Measurements from ENCODE around the gene FLOT1. TPM values are rescaled to one million over a fixed set of nuclear protein-coding genes. Genes with fewer than 3 reads are reported as not detected.

The FLOT1 gene
- polyA plus RNA-seq, 1 donor (not counting 4 experiments of a cell fraction or from before 2014, with no cell fraction given): 21.6 TPM

DNA sequence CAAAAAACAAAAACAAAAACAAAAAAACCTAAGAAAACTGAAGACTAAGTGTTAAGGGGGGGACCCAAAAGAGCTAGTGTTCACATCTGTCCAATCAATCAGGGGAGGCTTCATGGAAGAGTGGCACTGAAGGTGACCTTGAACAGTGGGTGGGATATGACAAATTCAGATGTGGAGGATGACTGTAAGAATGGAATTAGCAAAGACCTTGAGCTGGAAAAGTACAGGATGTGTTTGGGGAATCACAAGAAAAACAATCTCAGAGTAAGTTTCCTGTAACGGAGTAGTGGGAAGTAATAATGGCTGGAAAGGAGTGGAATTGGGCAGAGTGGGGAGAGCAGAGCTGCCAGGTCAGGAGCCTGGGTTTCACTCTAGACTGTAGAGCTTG is 4.8 kb upstream of the FLOT1 start:
- H3K9me1 ChIP-seq (ENCODE audit: control insufficient read depth, extremely low read depth, insufficient read depth, low read length): no peaks in the 10 kb centered on the region
- H4K20me1 ChIP-seq (ENCODE audit: control insufficient read depth, extremely low read depth, insufficient read depth, low read length): peaks cover 11% of the 10 kb centered on the region
- H3K27me3 ChIP-seq (ENCODE audit: control insufficient read depth, extremely low read depth, insufficient read depth, low read length): no peaks in the 10 kb centered on the region
- H3K4me3 ChIP-seq (ENCODE audit: control insufficient read depth in 2 of 3, extremely low read depth in 1 of 3, insufficient read depth in 2 of 3, low read depth in 1 of 3, low read length in 3 of 3): no peak overlapping the region
- H3K36me3 ChIP-seq (ENCODE audit: control insufficient read depth in 2 of 2, extremely low read depth in 1 of 2, insufficient read depth in 2 of 2, low read length in 2 of 2): peaks cover 5 to 10% of the 10 kb centered on the region in 2 experiments
- H3K79me2 ChIP-seq (ENCODE audit: control insufficient read depth, insufficient read depth, low read length): peaks cover 10% of the 10 kb centered on the region
- H2AFZ ChIP-seq (ENCODE audit: control insufficient read depth, low read length): no peak overlapping the region
- FAIRE-seq: no peak
- H3K4me1 ChIP-seq (ENCODE audit: control insufficient read depth, extremely low read depth, insufficient read depth, low read length): peaks cover 63% of the 10 kb centered on the region
- dilution Hi-C loops (cut with MboI; ENCODE audit: extremely low pct_ligation_motif_present, low sequenced_read_pairs): no loop called here
- peak overlapping the region; percentile 98 for H3K27ac ChIP-seq (ENCODE audit: control insufficient read depth, insufficient read depth, low read length)
- TF ChIP-seq, protein P1, sequence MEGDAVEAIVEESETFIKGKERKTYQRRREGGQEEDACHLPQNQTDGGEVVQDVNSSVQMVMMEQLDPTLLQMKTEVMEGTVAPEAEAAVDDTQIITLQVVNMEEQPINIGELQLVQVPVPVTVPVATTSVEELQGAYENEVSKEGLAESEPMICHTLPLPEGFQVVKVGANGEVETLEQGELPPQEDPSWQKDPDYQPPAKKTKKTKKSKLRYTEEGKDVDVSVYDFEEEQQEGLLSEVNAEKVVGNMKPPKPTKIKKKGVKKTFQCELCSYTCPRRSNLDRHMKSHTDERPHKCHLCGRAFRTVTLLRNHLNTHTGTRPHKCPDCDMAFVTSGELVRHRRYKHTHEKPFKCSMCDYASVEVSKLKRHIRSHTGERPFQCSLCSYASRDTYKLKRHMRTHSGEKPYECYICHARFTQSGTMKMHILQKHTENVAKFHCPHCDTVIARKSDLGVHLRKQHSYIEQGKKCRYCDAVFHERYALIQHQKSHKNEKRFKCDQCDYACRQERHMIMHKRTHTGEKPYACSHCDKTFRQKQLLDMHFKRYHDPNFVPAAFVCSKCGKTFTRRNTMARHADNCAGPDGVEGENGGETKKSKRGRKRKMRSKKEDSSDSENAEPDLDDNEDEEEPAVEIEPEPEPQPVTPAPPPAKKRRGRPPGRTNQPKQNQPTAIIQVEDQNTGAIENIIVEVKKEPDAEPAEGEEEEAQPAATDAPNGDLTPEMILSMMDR (optimal IDR thresholded peaks at IDR 0.05 in 1 of 3, IDR thresholded peaks at IDR 0.05 in 1 of 3, conservative IDR thresholded peaks at IDR 0.05 in 1 of 3; ENCODE audit: extremely low read depth in 1 of 3, insufficient read depth in 2 of 3, low read length in 3 of 3): no peak
- no peak for TF ChIP-seq EZH2 (IDR thresholded peaks at IDR 0.05; ENCODE audit: low read length)
- peak overlapping the region; percentile 79 for H3K4me2 ChIP-seq (ENCODE audit: control insufficient read depth, extremely low read depth, insufficient read depth, low read depth, low read length)
- no peaks in the 10 kb centered on the region for H3K9me3 ChIP-seq (ENCODE audit: control insufficient read depth, low read depth, low read length)
- H3K9ac ChIP-seq (ENCODE audit: control insufficient read depth, extremely low read depth, insufficient read depth, low read length): peak overlapping the region; percentile 11
- no peak for DNase-seq (ENCODE audit: low read depth, low spot score)

GRCh38 chr6:30744054-30744805 is 1.7 kb upstream of the FLOT1 start, which contains the start of gene IER3:
TSS of gene IER3 (minus strand) at chr6:30744547. CDS start at chr6:30744518, 29 bp downstream.
- peak within 1 kb of the TSS; percentile 72 for H3K4me2 ChIP-seq (ENCODE audit: control insufficient read depth, extremely low read depth, insufficient read depth, low read depth, low read length)
- TF ChIP-seq, protein P1 (optimal IDR thresholded peaks at IDR 0.05 in 1 of 3, IDR thresholded peaks at IDR 0.05 in 1 of 3, conservative IDR thresholded peaks at IDR 0.05 in 1 of 3; ENCODE audit: extremely low read depth in 1 of 3, insufficient read depth in 2 of 3, low read length in 3 of 3): peak in 2 of 3 experiments; percentile 29 to 82
- no peak for TF ChIP-seq EZH2 (IDR thresholded peaks at IDR 0.05; ENCODE audit: low read length)
- H2AFZ ChIP-seq (ENCODE audit: control insufficient read depth, low read length): no peak within 1 kb of the TSS
- peaks cover 5 to 18% of the 10 kb centered on the region in 2 experiments for H3K36me3 ChIP-seq (ENCODE audit: control insufficient read depth in 2 of 2, extremely low read depth in 1 of 2, insufficient read depth in 2 of 2, low read length in 2 of 2)
- H3K4me1 ChIP-seq (ENCODE audit: control insufficient read depth, extremely low read depth, insufficient read depth, low read length): peaks cover 43% of the 10 kb centered on the region
- dilution Hi-C loops (cut with MboI; ENCODE audit: extremely low pct_ligation_motif_present, low sequenced_read_pairs): no loop called here
- H3K9me3 ChIP-seq (ENCODE audit: control insufficient read depth, low read depth, low read length): no peaks in the 10 kb centered on the region
- H3K9me1 ChIP-seq (ENCODE audit: control insufficient read depth, extremely low read depth, insufficient read depth, low read length): no peaks in the 10 kb centered on the region
- H3K79me2 ChIP-seq (ENCODE audit: control insufficient read depth, insufficient read depth, low read length): peaks cover 10% of the 10 kb centered on the region
- no peaks in the 10 kb centered on the region for H3K27me3 ChIP-seq (ENCODE audit: control insufficient read depth, extremely low read depth, insufficient read depth, low read length)
- DNase-seq (ENCODE audit: low read depth, low spot score): peak; percentile 99
- peak within 1 kb of the TSS; percentile 97 for H3K9ac ChIP-seq (ENCODE audit: control insufficient read depth, extremely low read depth, insufficient read depth, low read length)
- H3K27ac ChIP-seq (ENCODE audit: control insufficient read depth, insufficient read depth, low read length): peak within 1 kb of the TSS; percentile 93
- peak within 1 kb of the TSS; percentile 71 to 98 (median 85) for H3K4me3 ChIP-seq (ENCODE audit: control insufficient read depth in 2 of 3, extremely low read depth in 1 of 3, insufficient read depth in 2 of 3, low read depth in 1 of 3, low read length in 3 of 3)
- peaks cover 11% of the 10 kb centered on the region for H4K20me1 ChIP-seq (ENCODE audit: control insufficient read depth, extremely low read depth, insufficient read depth, low read length)
- peak; percentile 56 for FAIRE-seq

Measured in keratinocyte (primary cell).